NB4 (cell line): Measurements from ENCODE around the gene TRAK1.

ENCODE experiments used
- CTCF ChIP-seq: IDR thresholded peaks from one replicate; pipeline ENCODE4 v1.5.1; 2012; ENCODE audit warnings: low read depth, low read length
- MYC ChIP-seq: IDR thresholded peaks from 2 replicates; pipeline ENCODE4 v1.6.1; 2011; ENCODE audit warnings: low read depth, low read length
- POLR2A ChIP-seq: IDR thresholded peaks from 2 replicates; pipeline ENCODE4 v1.6.1; 2011; ENCODE audit warnings: mild to moderate bottlenecking; ENCODE audit not compliant: insufficient read length; ENCODE audit errors: extremely low read depth

DNA sequence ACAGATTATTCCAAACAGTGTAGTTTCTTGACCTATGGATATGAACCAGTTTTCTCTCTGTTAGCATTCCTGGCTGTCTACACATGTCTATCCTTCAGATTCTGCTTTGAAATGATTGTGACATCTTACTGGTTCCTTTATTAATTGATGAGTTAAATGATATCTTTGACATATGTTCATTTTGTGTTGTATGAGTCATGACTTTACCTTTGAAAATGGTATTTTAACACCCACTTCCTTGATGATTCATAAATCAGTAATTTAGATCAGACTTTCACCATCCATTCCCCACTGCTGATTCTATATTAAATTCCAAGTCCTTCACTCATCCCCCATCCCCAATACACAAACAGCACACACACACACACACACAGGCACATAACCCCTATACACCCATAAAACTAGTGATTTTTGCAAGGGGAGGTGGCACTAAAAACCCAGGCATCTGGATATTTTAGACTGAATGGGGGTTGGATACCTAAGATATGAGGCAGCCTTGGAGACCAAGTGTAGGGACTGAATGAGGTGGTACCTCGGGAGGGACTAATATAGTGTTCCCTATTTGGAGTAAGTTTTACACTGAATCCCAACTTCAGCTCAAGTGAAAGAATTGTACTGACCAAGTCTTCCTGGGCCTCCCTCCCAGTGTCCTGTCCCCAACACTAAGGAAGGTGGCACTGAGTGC, 165.1 kb downstream of the TRAK1 start:
- TF ChIP-seq CTCF (no peak), POLR2A (no peak), MYC (no peak)
